ENCODE data around the gene BCAM. TPM values are rescaled to one million over a fixed set of nuclear protein-coding genes. Genes with fewer than 3 reads are reported as not detected.
"Not testable (repeated sequence)": the region's sequence is repeated elsewhere in the genome, so short reads cannot be mapped to it uniquely, and the experiment has no call there.

The BCAM gene
- not detected for total RNA-seq

DNA sequence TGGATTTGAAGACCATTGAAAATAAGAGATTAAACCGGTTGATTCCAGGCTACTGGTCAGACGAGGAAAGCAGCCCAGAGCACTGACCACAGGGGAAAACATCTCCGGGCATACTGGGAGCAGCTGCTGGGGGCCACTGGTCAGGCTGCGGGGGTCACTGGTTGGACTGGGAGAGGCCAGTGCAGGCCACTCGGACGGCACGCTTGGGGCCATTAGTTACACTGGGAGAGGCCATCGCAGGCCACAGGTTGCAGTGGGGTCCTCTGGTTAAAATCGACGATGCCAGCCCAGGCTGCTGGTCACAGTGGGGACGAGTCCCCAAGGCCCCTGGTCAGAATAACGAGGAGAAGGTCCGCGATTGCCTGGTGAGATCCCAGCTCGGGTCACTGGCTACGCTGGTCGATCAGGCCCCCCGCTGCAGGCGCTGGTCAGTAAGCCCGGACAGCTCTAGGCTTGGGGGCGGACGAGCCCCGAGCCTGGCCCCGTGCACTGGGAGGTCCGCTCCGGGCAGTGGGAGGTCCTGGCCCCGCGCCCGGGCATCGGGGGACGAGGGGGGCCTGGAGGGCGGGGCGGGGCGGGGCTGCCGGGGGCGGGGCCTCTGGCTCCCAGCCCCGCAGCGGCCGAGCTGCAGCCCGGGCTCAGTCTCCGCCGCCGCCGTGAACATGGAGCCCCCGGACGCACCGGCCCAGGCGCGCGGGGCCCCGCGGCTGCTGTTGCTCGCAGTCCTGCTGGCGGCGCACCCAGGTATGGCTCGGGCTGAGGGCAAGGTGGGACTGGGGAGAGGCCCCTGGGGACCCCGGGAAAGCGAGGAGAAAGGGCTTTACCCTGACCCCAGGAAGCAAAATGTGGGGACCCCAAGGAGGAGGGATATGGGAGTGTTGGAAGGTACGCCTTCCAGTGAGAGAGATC lies at the start of gene BCAM:
BCAM (plus strand) TSS at position 641 of the 909 bp plus-strand sequence; CDS start at position 663, 22 bp downstream.
- ChIA-PET POLR2A (interaction anchor here (0.5 kb wide), 1 partner anchor 15 kb away, joined by 3 read pairs; no protein-coding TSS in a partner anchor), CTCF (interaction anchor here (1.4 kb wide), 1 partner anchor 84 kb away, joined by 4 read pairs; no protein-coding TSS in a partner anchor)

DNA sequence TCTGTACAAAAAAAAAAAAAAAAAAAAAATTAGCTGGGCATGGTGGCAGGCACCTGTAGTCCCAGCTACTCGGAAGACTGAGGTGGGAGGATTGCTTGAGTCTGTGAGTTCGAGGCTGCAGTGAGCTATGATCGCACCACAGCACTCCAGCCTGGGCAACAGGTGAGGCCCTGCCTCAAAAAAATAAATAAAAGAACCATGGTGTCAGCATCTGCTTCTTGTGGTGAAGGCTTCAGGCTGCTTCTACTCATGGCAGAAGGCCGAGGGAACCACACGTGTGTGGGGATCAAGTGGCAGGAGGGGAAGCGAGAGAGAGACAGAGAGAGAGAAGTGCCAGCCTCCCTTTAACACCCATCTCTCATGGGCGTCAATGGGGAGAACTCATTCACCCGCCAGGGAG lies 46.9 kb upstream of the BCAM start:
- ChIA-PET POLR2A (no interaction called here), CTCF (interaction anchor here (1.1 kb wide), 1 partner anchor 37 kb away, joined by 3 read pairs; no protein-coding TSS in a partner anchor)

- CTCF ChIA-PET = interaction anchor here (0.6 to 4.4 kb wide), 4 partner anchors 19 to 73 kb away, joined by 3 to 36 read pairs (median 4); no protein-coding TSS in a partner anchor
- POLR2A ChIA-PET = interaction anchor here (1.3 kb wide), 1 partner anchor 12 kb away, joined by 4 read pairs; no protein-coding TSS in a partner anchor
Measured at GRCh38 chr19:44765033-44765948, 43.6 kb upstream of the BCAM start.

DNA sequence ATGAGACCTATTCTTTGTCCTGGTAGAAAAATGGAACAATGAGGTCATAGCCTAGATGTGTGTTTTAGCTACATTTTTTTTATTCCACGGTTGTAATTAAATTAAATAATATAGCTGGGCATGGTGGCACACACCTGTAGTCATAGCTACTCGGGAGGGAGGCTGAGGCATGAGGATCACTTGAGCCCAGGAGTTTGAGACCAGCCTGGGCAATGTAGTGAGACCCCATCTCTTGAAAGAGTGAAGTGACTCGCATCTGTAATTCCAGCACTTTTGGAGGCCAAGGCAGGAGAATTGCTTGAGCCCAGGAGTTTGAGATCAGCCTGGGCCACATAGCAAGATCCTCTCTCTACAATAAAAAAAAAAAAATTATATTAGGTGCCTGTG lies 43.0 kb upstream of the BCAM start:
- ChIA-PET CTCF (interaction anchor here (0.6 to 4.4 kb wide), 3 partner anchors 40 to 72 kb away, joined by 3 to 36 read pairs (median 6); no protein-coding TSS in a partner anchor), POLR2A (interaction anchor here (1.3 to 1.4 kb wide), 2 partner anchors 13 kb away, joined by 4 to 5 read pairs; no protein-coding TSS in a partner anchor)

- CTCF ChIA-PET = interaction anchor here (1.5 to 4.4 kb wide), 2 partner anchors 14 to 44 kb away, joined by 5 to 36 read pairs; no protein-coding TSS in a partner anchor
- POLR2A ChIA-PET = interaction anchor here (0.7 to 1.4 kb wide), 2 partner anchors 14 to 18 kb away, joined by 3 to 5 read pairs; no protein-coding TSS in a partner anchor
Measured at GRCh38 chr19:44767295-44768180, 41.4 kb upstream of the BCAM start.

DNA sequence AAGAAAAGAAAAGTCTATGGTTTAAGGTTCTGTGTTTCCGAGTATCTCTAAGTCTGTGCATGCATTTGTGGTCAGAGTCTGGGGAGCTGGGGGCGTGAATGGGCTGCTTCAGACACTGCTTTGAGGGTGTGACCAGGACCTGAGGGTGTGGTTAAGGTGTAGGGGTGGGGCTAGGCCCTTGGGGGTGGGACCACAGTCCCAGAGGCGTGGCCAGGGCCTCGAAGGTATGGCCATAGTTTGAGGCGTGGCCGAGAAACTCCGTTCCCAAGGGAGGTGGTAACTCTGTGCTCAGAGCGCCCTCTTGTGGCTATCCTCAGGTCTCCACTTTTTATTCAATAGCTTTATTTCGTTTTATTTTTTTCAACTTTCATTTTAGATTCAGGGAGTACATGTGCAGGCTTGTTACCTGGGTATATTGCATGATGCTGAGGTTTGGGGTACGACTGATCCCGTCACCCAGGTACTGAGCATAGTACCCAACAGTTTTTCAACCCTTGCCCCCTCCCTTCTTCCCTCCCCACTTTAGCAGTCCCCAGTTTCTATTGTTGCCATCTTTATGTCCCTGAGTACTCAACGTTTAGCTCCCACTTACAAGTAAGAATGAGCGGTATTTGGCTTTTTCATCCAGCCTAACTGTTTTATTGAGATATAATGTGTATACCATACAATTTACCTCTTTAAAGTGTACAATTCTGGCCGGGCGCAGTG lies 38.2 kb upstream of the BCAM start:
- ChIA-PET CTCF (interaction anchor here (0.5 to 6.5 kb wide), 34 partner anchors 9 to 179 kb away, joined by 3 to 211 read pairs (median 4); partner anchors contain the start of gene APOE), POLR2A (interaction anchor here (0.6 to 1.2 kb wide), 5 partner anchors 9 to 47 kb away, joined by 3 to 8 read pairs (median 5); no protein-coding TSS in a partner anchor)

- POLR2A ChIA-PET = not testable (repeated sequence)
Measured at GRCh38 chr19:44772144-44772543, 36.8 kb upstream of the BCAM start.

GRCh38 chr19:44772959-44773358 lies 35.9 kb upstream of the BCAM start:
- CTCF ChIA-PET = interaction anchor here (0.9 to 6.5 kb wide), 6 partner anchors 12 to 116 kb away, joined by 3 to 211 read pairs (median 6); no protein-coding TSS in a partner anchor
- POLR2A ChIA-PET = no interaction called here

More at GRCh38 chr19:44772144-44772543, 36.8 kb upstream of the BCAM start:
- CTCF ChIA-PET = interaction anchor here (0.6 to 6.5 kb wide), 10 partner anchors 12 to 88 kb away, joined by 3 to 211 read pairs (median 5); no protein-coding TSS in a partner anchor

GRCh38 chr19:44775676-44776240 lies 33.1 kb upstream of the BCAM start:
- ChIA-PET POLR2A (no interaction called here), CTCF (interaction anchor here (1.1 to 6.5 kb wide), 3 partner anchors 51 to 119 kb away, joined by 3 to 211 read pairs (median 3); no protein-coding TSS in a partner anchor)

DNA sequence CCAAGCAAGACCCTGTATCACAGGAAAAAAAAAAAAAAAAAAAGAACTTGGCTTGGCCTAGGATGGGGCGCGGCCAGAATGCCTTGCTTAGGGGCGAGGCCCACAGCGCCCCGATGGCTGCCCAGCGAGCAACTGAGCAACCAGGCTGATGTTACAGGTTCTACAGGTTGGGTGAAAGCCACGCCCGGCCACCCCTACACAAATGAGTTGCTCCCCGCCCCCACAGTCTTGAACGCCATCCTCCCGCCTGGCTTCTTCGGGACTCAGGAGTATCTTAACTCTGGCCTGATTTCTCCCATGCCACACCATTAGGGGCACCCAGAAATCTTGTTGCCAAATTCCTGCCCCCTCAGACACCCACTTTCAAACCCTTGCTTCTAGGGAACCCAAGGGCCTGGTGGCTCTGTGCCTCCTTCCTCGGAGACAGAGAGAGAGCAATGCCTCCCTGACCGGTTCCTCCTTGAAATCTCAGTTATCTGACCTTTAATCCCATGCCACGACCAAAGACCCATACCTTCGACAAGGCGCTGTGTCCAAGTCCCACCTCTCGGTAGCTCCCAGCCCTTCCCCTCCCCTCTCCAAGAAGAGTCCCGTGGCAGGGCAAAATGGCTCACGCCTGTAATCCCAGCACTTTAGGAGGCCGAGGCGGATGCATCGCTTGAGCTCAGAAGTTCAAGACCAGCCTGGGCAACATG lies 32.4 kb upstream of the BCAM start:
- ChIA-PET CTCF (interaction anchor here (1.1 to 6.5 kb wide), 2 partner anchors 51 to 90 kb away, joined by 3 to 211 read pairs; no protein-coding TSS in a partner anchor), POLR2A (no interaction called here)

GRCh38 chr19:44777715-44778347 lies 31.1 kb upstream of the BCAM start, which contains the start of gene CBLC:
TSS of gene CBLC (plus strand) at chr19:44777890. CDS start at chr19:44777932, 42 bp downstream.
- ChIA-PET CTCF (no interaction called here), POLR2A (no interaction called here)

DNA sequence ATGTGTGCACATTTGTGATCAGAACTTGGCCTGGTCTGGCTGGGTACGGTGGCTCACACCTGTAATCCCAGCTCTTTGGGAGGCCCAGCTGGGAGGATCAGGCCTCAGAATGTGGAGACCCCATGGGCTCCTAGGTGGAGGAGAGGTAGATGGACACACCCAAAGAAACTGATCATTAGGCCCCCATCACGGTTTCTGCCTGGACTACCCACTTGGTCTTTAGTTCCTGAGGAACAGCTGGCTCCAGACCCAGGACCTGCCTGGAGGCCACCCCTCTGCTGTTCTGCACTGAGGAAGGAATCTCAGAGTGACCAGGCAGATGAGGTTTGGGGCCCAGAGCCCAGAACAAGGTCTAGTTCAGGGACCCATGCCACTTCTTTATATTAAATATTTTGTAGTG lies 29.8 kb upstream of the BCAM start:
- POLR2A ChIA-PET = no interaction called here

GRCh38 chr19:44781694-44782093 lies 27.2 kb upstream of the BCAM start:
- POLR2A ChIA-PET = not testable (repeated sequence)
- CTCF ChIA-PET = interaction anchor here (1.1 kb wide), 1 partner anchor 63 kb away, joined by 3 read pairs; no protein-coding TSS in a partner anchor

More for the DNA sequence above, 29.8 kb upstream of the BCAM start:
- CTCF ChIA-PET = interaction anchor here (0.9 to 1.9 kb wide), 2 partner anchors 8 to 55 kb away, joined by 4 to 5 read pairs; no protein-coding TSS in a partner anchor

- ChIA-PET POLR2A (no interaction called here), CTCF (interaction anchor here (0.8 to 2.4 kb wide), 4 partner anchors 12 to 310 kb away, joined by 3 to 14 read pairs (median 4); partner anchors contain the start of gene PPP1R37)
Measured at GRCh38 chr19:44782729-44783128, 26.2 kb upstream of the BCAM start.

DNA sequence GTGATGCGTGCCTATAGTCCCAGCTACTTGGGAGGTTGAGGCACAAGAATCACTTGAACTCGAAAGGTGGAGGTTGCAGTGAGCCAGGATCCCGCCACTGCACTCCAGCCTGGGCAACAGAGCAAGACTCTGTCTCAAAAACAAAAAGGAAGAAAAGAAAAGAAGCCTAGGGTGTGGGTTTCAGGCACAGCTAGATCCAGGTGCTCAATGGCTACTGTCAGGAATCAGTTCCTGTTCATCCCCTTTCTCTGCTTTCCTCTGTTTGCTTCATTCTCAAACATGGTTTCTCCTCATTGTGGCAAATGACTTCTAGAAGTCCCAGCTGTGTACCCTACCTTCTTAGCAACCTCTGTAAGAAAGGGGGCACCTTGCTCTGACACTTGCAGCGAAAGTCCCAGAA lies 25.4 kb upstream of the BCAM start:
- POLR2A ChIA-PET = no interaction called here

More for the DNA sequence above, 25.4 kb upstream of the BCAM start:
- CTCF ChIA-PET = interaction anchor here (0.7 to 2.4 kb wide), 13 partner anchors 9 to 309 kb away, joined by 3 to 14 read pairs (median 4); partner anchors contain the start of gene PPP1R37
